Epithelial cell of proximal tubule (primary cell): ENCODE data around the gene RO60. TPM values are rescaled to one million over a fixed set of nuclear protein-coding genes. Genes with fewer than 3 reads are reported as not detected.

Experiments
- DNase-seq: peaks from one replicate; pipeline ENCODE4 v3.0.0-alpha.2; 2011; ENCODE audit warnings: low read depth
- H3K4me3 ChIP-seq: 2 replicates; pipeline ENCODE4 v1.5.1; 2011; ENCODE audit warnings: low read depth, mild to moderate bottlenecking, low read length
- total RNA-seq: library from RNA; depleted of rRNA; stranded (reverse); fragments of >200 nt; gene quantifications from 2 replicates; pipeline ENCODE4 v1.2.3, GENCODE V29; 2015
- TF ChIP-seq, protein P1 (sequence below): conservative IDR thresholded peaks from 2 replicates; pipeline ENCODE4 v1.5.1; 2012; ENCODE audit warnings: low read depth, mild to moderate bottlenecking, low read length

RO60 gene
- 62.0 and 71.1 TPM in 2 replicates for total RNA-seq

DNA sequence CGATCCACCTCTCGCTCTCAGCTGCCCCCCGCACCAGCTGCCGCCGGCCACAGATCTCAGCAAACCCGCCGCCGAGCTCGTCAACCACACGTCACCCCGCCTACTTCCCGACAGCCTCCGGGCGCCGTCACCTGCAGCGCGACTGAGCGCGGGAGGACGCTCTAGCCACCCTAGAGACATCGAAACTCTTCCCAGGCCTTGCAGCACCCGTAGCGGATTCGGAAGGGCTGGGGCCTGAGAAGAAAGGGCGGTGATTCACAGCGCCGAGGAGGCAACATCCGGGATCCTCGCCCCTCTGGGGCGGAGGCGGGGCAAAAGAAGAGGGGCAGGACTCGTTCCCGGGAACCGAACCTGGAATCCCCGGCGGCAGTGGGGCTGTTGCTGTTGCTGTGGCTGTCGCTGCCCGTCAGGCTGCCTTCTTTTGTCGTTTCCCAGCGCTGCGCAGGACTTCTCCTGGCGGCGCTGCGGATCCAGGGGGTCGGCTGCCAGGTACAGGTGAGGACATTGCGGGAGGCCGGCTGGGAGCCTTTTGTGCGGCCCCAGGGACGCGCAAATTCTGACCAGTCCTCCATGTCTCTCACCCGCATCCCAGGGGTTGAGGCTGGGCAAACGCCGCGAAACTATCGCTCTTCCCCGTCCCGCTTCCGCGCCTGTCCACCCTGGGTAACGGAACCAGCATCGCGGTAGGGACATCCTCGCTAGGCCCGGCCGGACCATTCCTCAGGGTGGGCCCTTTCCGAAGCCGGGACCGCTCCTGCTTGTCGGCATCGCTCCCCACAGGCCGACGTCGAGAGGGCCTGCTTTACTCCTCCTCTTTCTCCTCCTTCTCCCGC, at the start of gene RO60, which contains the start of gene UCHL5:
RO60 (plus strand) TSS at position 331 of the 833 bp plus-strand sequence. CDS start 9,443 bp downstream, outside the sequence.
UCHL5 (minus strand) TSS at position 79 of the 833 bp plus-strand sequence. CDS start 100 bp downstream, outside the sequence.
- peak; percentile 82 for DNase-seq
- H3K4me3 ChIP-seq = peak within 1 kb of the TSS; percentile 78
- TF ChIP-seq, protein P1, sequence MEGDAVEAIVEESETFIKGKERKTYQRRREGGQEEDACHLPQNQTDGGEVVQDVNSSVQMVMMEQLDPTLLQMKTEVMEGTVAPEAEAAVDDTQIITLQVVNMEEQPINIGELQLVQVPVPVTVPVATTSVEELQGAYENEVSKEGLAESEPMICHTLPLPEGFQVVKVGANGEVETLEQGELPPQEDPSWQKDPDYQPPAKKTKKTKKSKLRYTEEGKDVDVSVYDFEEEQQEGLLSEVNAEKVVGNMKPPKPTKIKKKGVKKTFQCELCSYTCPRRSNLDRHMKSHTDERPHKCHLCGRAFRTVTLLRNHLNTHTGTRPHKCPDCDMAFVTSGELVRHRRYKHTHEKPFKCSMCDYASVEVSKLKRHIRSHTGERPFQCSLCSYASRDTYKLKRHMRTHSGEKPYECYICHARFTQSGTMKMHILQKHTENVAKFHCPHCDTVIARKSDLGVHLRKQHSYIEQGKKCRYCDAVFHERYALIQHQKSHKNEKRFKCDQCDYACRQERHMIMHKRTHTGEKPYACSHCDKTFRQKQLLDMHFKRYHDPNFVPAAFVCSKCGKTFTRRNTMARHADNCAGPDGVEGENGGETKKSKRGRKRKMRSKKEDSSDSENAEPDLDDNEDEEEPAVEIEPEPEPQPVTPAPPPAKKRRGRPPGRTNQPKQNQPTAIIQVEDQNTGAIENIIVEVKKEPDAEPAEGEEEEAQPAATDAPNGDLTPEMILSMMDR = no peak

- TF ChIP-seq, protein P1 = no peak
- DNase-seq = no peak
Measured at GRCh38 chr1:193011406-193011805, 48.0 kb upstream of the RO60 start.

GRCh38 chr1:193013005-193013404, 46.4 kb upstream of the RO60 start:
- no peak for DNase-seq
- H3K4me3 ChIP-seq = no peak overlapping the region
- TF ChIP-seq, protein P1 = no peak

More at GRCh38 chr1:193011406-193011805, 48.0 kb upstream of the RO60 start:
- no peak overlapping the region for H3K4me3 ChIP-seq

DNA sequence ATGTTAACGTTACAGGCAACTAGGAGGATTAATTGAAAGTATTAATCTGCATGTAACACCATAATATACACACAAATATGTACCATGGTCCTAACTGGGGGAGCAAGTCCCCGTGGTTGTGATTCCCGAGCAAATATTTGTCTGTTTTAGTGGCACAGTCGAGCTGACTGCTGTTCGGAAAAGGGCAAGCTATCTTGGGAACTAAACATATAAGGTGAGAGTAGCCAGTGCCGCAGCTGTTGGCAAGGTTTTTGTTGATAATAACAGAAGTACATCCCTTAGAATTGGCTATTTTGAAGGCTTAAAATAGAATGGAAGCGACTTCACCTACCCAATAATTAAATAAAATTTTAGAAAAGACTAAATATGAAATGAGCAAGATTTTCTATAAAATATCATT, 45.7 kb upstream of the RO60 start:
- no peak overlapping the region for H3K4me3 ChIP-seq
- TF ChIP-seq, protein P1 = no peak
- DNase-seq = no peak

- TF ChIP-seq, protein P1 = no peak
- H3K4me3 ChIP-seq = no peak overlapping the region
- no peak for DNase-seq
Measured at GRCh38 chr1:193014400-193014799, 45.0 kb upstream of the RO60 start.

- no peak for DNase-seq
Measured at GRCh38 chr1:193016788-193017187, 42.6 kb upstream of the RO60 start.

More at GRCh38 chr1:193016788-193017187, 42.6 kb upstream of the RO60 start:
- H3K4me3 ChIP-seq = no peak overlapping the region
- TF ChIP-seq, protein P1 = no peak
